GM12878 (cell line): ENCODE measurements around the gene ZPBP. TPM values are rescaled to one million over a fixed set of nuclear protein-coding genes. Genes with fewer than 3 reads are reported as not detected.

ENCODE experiments used
- ATAC-seq: fragments of 200-7000 bp; cut with Tn5 transposase; 3 replicates; pipeline ENCODE4 v1.9.1; 2020; ENCODE audit warnings: mild to moderate bottlenecking, moderate library complexity
- BruUV-seq: library from RNA; stranded (reverse); fragments of 400-500 nt; replicated peaks from 2 replicates; lab custom pipeline; 2021; lab: Mats Ljungman, UMichigan
- CTCF ChIA-PET: fragments of 300-600 bp; sonication (Branson Sonifier 250); formaldehyde crosslinking; extraction: SDS; loops from one replicate; lab custom pipeline; 2021; ENCODE audit warnings: inconsistent platforms; lab: Yijun Ruan, JAX
- POLR2A ChIA-PET: fragments of 350-600 bp; formaldehyde crosslinking; extraction: SDS; loops from one replicate; lab custom pipeline; 2021; ENCODE audit warnings: inconsistent platforms; lab: Charles Lee
- RAD21 ChIA-PET: fragments of 300-600 bp; sonication (Branson Sonifier 250); formaldehyde crosslinking; loops from one replicate; lab custom pipeline; 2023; ENCODE audit warnings: antibody characterized with exemption; ENCODE audit not compliant: unreplicated experiment; lab: Charles Lee
- SMC1A ChIA-PET: fragments of 300-600 bp; sonication (Branson Sonifier 250); formaldehyde crosslinking; loops from one replicate; lab custom pipeline; 2023; ENCODE audit not compliant: unreplicated experiment, uncharacterized antibody; lab: Charles Lee
- DNase-seq: peaks from one replicate; pipeline ENCODE4 v3.0.0-alpha.2; 2011; ENCODE audit warnings: low read depth, low spot score
- FAIRE-seq: peaks from 3 replicates; lab custom pipeline; 2011; peaks lifted over from hg19 to GRCh38; lab: Jason Lieb, UNC
- H2AFZ ChIP-seq: 2 replicates; pipeline ENCODE4 v1.6.0; 2011; ENCODE audit warnings: low read depth, low read length, control low read depth; ENCODE audit not compliant: control insufficient read depth
- H3K27ac ChIP-seq: 2 replicates; pipeline ENCODE4 v1.5.1; 2011; ENCODE audit warnings: control low read depth; ENCODE audit not compliant: control insufficient read depth, insufficient read depth
- H3K27me3 ChIP-seq, 2 experiments: replicated peaks in 1 of 2; 2 replicates each; pipeline versions ENCODE4 v1.6.0 to v1.6.1; 2011; ENCODE audit warnings: low read length in 1 of 2; ENCODE audit not compliant: control insufficient read depth in 2 of 2, insufficient read depth in 2 of 2
- H3K36me3 ChIP-seq, 2 experiments: 2 replicates each; pipeline ENCODE4 v1.5.1; 2011; ENCODE audit warnings: low read length in 1 of 2; ENCODE audit not compliant: control insufficient read depth in 2 of 2, insufficient read depth in 2 of 2
- H3K4me1 ChIP-seq: 2 replicates; pipeline ENCODE4 v1.6.1; 2011; ENCODE audit warnings: mild to moderate bottlenecking, low read length, moderate library complexity, mixed read lengths; ENCODE audit not compliant: control insufficient read depth, insufficient read depth
- H3K4me2 ChIP-seq: 2 replicates; pipeline ENCODE4 v1.6.0; 2011; ENCODE audit warnings: control low read depth; ENCODE audit not compliant: control insufficient read depth, insufficient read depth
- H3K4me3 ChIP-seq: fragments of 200-600 bp; sonication (generic); 2 replicates; pipeline ENCODE4 v1.5.1; 2016
- H3K79me2 ChIP-seq: 2 replicates; pipeline ENCODE4 v1.6.0; 2011; ENCODE audit warnings: low read length; ENCODE audit not compliant: control insufficient read depth, insufficient read depth
- H3K9ac ChIP-seq: 2 replicates; pipeline ENCODE4 v1.8.0; 2011; ENCODE audit warnings: low read length, control low read depth, mixed read lengths; ENCODE audit not compliant: control insufficient read depth, insufficient read depth
- H3K9me3 ChIP-seq: replicated peaks from 3 replicates; pipeline ENCODE4 v1.5.1; 2011; ENCODE audit warnings: mild to moderate bottlenecking, low read length; ENCODE audit not compliant: control insufficient read depth, insufficient read depth
- H4K20me1 ChIP-seq: 2 replicates; pipeline ENCODE4 v1.6.0; 2011; ENCODE audit not compliant: control insufficient read depth, insufficient read depth
- ATF2 ChIP-seq: IDR thresholded peaks from 2 replicates; pipeline ENCODE4 v1.6.1; 2012; ENCODE audit warnings: low read length, inconsistent platforms
- CEBPZ ChIP-seq: fragments of 150-350 bp; IDR thresholded peaks from 2 replicates; pipeline ENCODE4 v1.6.1; 2016; ENCODE audit warnings: low read depth, low read length
- CHD1 ChIP-seq: IDR thresholded peaks from 2 replicates; pipeline ENCODE4 v1.6.1; 2012; ENCODE audit warnings: low read depth, low read length, improper control_type of control experiment
- IKZF1 ChIP-seq: fragments of 450-650 bp; conservative IDR thresholded peaks from 2 replicates; pipeline ENCODE4 v1.6.1; 2017; ENCODE audit warnings: antibody characterized with exemption, mild to moderate bottlenecking
- IRF5 ChIP-seq: fragments of 450-650 bp; IDR thresholded peaks from 2 replicates; pipeline ENCODE4 v1.6.1; 2017; ENCODE audit warnings: borderline replicate concordance
- NFXL1 ChIP-seq: fragments of 450-650 bp; IDR thresholded peaks from 2 replicates; pipeline ENCODE4 v1.6.1; 2017; ENCODE audit warnings: antibody characterized with exemption, mild to moderate bottlenecking, borderline replicate concordance
- NR2C2 ChIP-seq: IDR thresholded peaks from 2 replicates; pipeline ENCODE4 v1.6.1; 2011; ENCODE audit warnings: borderline replicate concordance, low read depth; ENCODE audit not compliant: control insufficient read depth, insufficient read length
- NRF1 ChIP-seq: conservative IDR thresholded peaks from 2 replicates; pipeline ENCODE4 v1.6.1; 2011; ENCODE audit warnings: mild to moderate bottlenecking, low read depth, low read length, improper control_type of control experiment
- PRDM15 ChIP-seq: fragments of 450-650 bp; formaldehyde crosslinking; IDR thresholded peaks from 2 replicates; pipeline ENCODE4 v1.4.0; 2020; ENCODE audit warnings: mild to moderate bottlenecking, moderate library complexity
- RAD21 ChIP-seq: IDR thresholded peaks from 2 replicates; pipeline ENCODE4 v1.6.1; 2011; ENCODE audit warnings: mild to moderate bottlenecking, low read depth, low read length, moderate library complexity; ENCODE audit not compliant: insufficient read depth
- SMAD1 ChIP-seq: fragments of 450-650 bp; IDR thresholded peaks from 2 replicates; pipeline ENCODE4 v1.6.1; 2018; ENCODE audit warnings: mild to moderate bottlenecking, low read depth; ENCODE audit not compliant: partially characterized antibody
- SMC3 ChIP-seq: IDR thresholded peaks from 2 replicates; pipeline ENCODE4 v1.6.1; 2011; ENCODE audit warnings: low read length, improper control_type of control experiment, borderline replicate concordance
- ZNF207 ChIP-seq: fragments of 450-650 bp; IDR thresholded peaks from 2 replicates; pipeline ENCODE4 v1.6.1; 2014; ENCODE audit warnings: antibody characterized with exemption, mild to moderate bottlenecking, borderline replicate concordance
- ZNF217 ChIP-seq: fragments of 450-650 bp; IDR thresholded peaks from 2 replicates; pipeline ENCODE4 v1.6.1; 2017; ENCODE audit warnings: antibody characterized with exemption, mild to moderate bottlenecking
- WGBS: methylation state at CpG from one replicate; pipeline ENCODE4 v1.1.6; 2016; ENCODE audit warnings: low lambda C conversion rate; ENCODE audit not compliant: insufficient replicate concordance, insufficient coverage; ENCODE audit errors: missing lambda C conversion rate; 5-methylcytosine and 5-hydroxymethylcytosine counted together
- in situ Hi-C: fragments of 300-500 bp; cut with MboI; formaldehyde crosslinking; loops from 9 replicates; pipeline ENCODE4 v1.14.3; 2018; ENCODE audit warnings: mixed read lengths
- intact Hi-C: fragments of 100-400 bp; cut with micrococcal nuclease; formaldehyde crosslinking; loops from one replicate; pipeline ENCODE4 v1.14.2; 2022; ENCODE audit not compliant: unreplicated experiment
- polyA plus RNA-seq, 11 experiments: library from polyadenylated mRNA; depleted of rRNA in 4 of 11; unstranded in 6 of 11; stranded (reverse) in 5 of 11; fragments of >200 nt; fragmentation: Nextera tagmentation in 4 of 11; fragmentation: Illumina TruSeq in 1 of 11; extraction: Ambion mirVana in 4 of 11; extraction: Trizol in 1 of 11; gene quantifications; 1 replicate in 1 of 11; 2 replicates in 10 of 11; pipeline versions ENCODE4 v1.2.1 to v1.2.3, GENCODE V29; 2011 to 2016; ENCODE audit warnings: inconsistent platforms in 2 of 11, missing spikeins in 2 of 11, low read depth in 1 of 11
- total RNA-seq, 4 experiments: library from RNA; depleted of rRNA in 3 of 4; stranded (reverse); fragments of >200 nt in 3 of 4; fragmentation: Illumina TruSeq in 1 of 4; extraction: Trizol in 1 of 4; gene quantifications; 2 replicates each; pipeline versions ENCODE4 v1.2.1 to v1.2.3, GENCODE V29; 2013 to 2021

Gene ZPBP
- total and polyA plus RNA-seq, 10 of the 15 experiments (the other 5 are each of a cell fraction or from before 2014, with no cell fraction given), result not detected

GRCh38 chr7:50125766-50126165 lies 32.7 kb upstream of the ZPBP start:
- Histone ChIP-seq H3K4me1 (peaks cover 4% of the 10 kb centered on the region; the same call in 1 of the 2 replicates), H3K4me2 (no peak overlapping the region), H3K9me3 (no peaks in the 10 kb centered on the region), H3K27ac (no peak overlapping the region), H3K9ac (no peak overlapping the region), H4K20me1 (no peaks in the 10 kb centered on the region), H3K36me3 (no peaks in the 10 kb centered on the region), H3K79me2 (no peaks in the 10 kb centered on the region), H3K4me3 (no peak overlapping the region), H3K27me3 (no peaks in the 10 kb centered on the region), H2AFZ (no peak overlapping the region)
- ATAC-seq (peak; percentile 63), DNase-seq (no peak), FAIRE-seq (peak; percentile 52)
- ChIA-PET SMC1A (interaction anchor here (1.1 kb wide), 1 partner anchor 80 kb away, joined by 3 read pairs; no protein-coding TSS in a partner anchor), RAD21 (interaction anchor here (0.7 kb wide), 1 partner anchor 18 kb away, joined by 3 read pairs; no protein-coding TSS in a partner anchor), CTCF (interaction anchor here (0.8 to 1.2 kb wide), 2 partner anchors 292 to 1035 kb away, joined by 3 to 5 read pairs; no protein-coding TSS in a partner anchor), POLR2A (no interaction called here)
- in situ Hi-C loops, result no loop called here
- 70% methylated on average over 1 of the region's 1 CpG for WGBS
- no TSS peak for BruUV-seq
- intact Hi-C loops, result no loop called here
- no peak for TF ChIP-seq ATF2
- TF ChIP-seq NRF1, result no peak
- no peak for TF ChIP-seq ZNF207
- TF ChIP-seq PRDM15 (CRISPR knock-in tag), result no peak
- TF ChIP-seq NR2C2, result no peak
- TF ChIP-seq ZNF217, result no peak
- TF ChIP-seq NFXL1, result no peak
- TF ChIP-seq CHD1, result no peak
- TF ChIP-seq SMAD1, result no peak
- no peak for TF ChIP-seq CEBPZ
- TF ChIP-seq SMC3, result no peak
- no peak for TF ChIP-seq RAD21
- TF ChIP-seq IKZF1, result no peak
- no peak for TF ChIP-seq IRF5
